Memory B cell (primary cell): ENCODE measurements around the gene EFNA5.
A peak's percentile ranks its signal among the peaks of the same experiment; 100 is the strongest.

Experiments used
- ATAC-seq: fragments of 150-1000 bp; cut with Tn5 transposase; 2 replicates; pipeline ENCODE4 v1.10.0; 2021; ENCODE audit warnings: low read depth, mild to moderate bottlenecking, moderate library complexity
- DNase-seq, 2 donors: peaks; one replicate each; pipeline ENCODE4 v3.0.0; 2022; ENCODE audit warnings: low spot score in 2 of 2
- H3K27ac Mint-ChIP-seq: one replicate; pipeline ENCODE4 v1.8.0; 2022; ENCODE audit warnings: mild to moderate bottlenecking, moderate library complexity, mixed read lengths
- H3K27me3 Mint-ChIP-seq: one replicate; pipeline ENCODE4 v1.8.0; 2022; ENCODE audit warnings: mixed read lengths
- H3K36me3 Mint-ChIP-seq: one replicate; pipeline ENCODE4 v1.8.0; 2022; ENCODE audit warnings: mild to moderate bottlenecking, mixed read lengths
- H3K4me1 Mint-ChIP-seq: one replicate; pipeline ENCODE4 v1.8.0; 2022; ENCODE audit warnings: mixed read lengths
- H3K4me3 Mint-ChIP-seq: one replicate; pipeline ENCODE4 v1.8.0; 2022; ENCODE audit warnings: mild to moderate bottlenecking, moderate library complexity, mixed read lengths
- H3K9me3 Mint-ChIP-seq: one replicate; pipeline ENCODE4 v1.8.0; 2022; ENCODE audit warnings: mixed read lengths

EFNA5 gene

DNA sequence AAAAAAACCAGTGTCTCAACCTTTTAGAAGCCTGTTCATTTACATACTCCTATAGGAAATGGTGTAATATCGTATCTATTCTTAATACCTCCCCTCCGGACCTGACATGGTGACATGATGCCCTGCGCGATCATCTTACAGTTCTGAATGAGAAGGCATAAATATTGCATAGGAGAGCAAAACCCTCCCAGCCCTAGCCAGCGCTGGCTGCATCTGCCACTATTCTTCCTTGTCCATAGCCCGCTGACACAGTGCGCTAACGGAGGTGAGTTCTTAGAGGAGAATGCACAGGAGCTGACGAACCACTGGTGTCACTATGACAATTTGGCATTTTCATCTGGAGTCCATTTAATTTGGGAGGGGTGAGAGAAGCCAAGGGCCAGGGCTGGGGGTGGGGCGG is 290.1 kb downstream of the EFNA5 start:
- Mint-ChIP-seq H3K27ac (no peak overlapping the region), H3K4me1 (no peaks in the 10 kb centered on the region), H3K9me3 (no peaks in the 10 kb centered on the region), H3K36me3 (no peaks in the 10 kb centered on the region), H3K4me3 (no peak overlapping the region), H3K27me3 (peaks cover 3% of the 10 kb centered on the region)
- ATAC-seq (no peak), DNase-seq (no peak)

GRCh38 chr5:107378218-107378899 is 292.4 kb downstream of the EFNA5 start:
- Mint-ChIP-seq H3K4me1 (peaks cover 4% of the 10 kb centered on the region), H3K27me3 (peaks cover 2% of the 10 kb centered on the region), H3K9me3 (no peaks in the 10 kb centered on the region), H3K36me3 (no peaks in the 10 kb centered on the region), H3K27ac (no peak overlapping the region), H3K4me3 (no peak overlapping the region)
- DNase-seq (no peak), ATAC-seq (no peak)

GRCh38 chr5:107377277-107377609 is 293.5 kb downstream of the EFNA5 start:
- DNase-seq (no peak), ATAC-seq (no peak)
- no peak overlapping the region for H3K27ac Mint-ChIP-seq
- no peaks in the 10 kb centered on the region for H3K9me3 Mint-ChIP-seq
- no peaks in the 10 kb centered on the region for H3K36me3 Mint-ChIP-seq
- no peak overlapping the region for H3K4me3 Mint-ChIP-seq
- peaks cover 4% of the 10 kb centered on the region for H3K4me1 Mint-ChIP-seq
- H3K27me3 Mint-ChIP-seq = peaks cover 2% of the 10 kb centered on the region

GRCh38 chr5:107376546-107377276 is 294.0 kb downstream of the EFNA5 start:
- Mint-ChIP-seq H3K27me3 (peaks cover 2% of the 10 kb centered on the region), H3K4me3 (no peak overlapping the region), H3K4me1 (peaks cover 4% of the 10 kb centered on the region), H3K36me3 (no peaks in the 10 kb centered on the region), H3K9me3 (no peaks in the 10 kb centered on the region), H3K27ac (no peak overlapping the region)
- ATAC-seq (no peak), DNase-seq (no peak)

DNA sequence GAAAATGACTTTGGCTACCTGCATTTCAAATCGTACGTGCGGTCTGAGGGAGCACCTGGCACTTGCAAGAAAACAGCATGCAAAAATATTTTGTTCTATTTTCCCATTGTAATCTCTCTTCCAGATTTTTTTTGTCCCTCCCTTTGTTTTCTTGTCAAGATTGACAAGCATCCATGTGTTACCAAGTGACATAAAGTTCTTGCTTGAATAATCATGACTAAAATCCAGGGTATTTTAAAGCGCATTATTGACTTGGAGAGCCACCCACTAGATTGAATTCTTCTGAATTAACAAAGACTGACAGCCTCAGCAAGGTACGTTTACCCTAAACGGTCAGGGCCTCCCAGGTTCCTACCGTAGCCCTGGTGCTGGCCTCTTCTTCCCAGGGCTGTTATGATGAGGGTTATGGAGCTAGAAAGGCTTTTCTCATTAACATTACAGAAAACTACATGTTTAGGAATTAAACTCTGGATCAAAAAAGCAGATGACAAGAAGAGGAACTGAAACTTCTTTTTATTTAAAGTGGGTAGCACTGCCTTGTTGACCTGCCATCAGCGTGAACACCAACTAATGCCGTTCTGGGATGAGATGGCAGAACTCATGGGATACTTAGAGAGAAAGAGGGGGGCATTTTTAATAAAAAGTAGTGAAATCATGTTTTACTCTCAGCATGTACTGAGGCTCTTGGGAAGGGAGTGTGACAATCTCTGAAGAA is 297.0 kb downstream of the EFNA5 start:
- Mint-ChIP-seq H3K4me3 (no peak overlapping the region), H3K9me3 (no peaks in the 10 kb centered on the region), H3K4me1 (peaks cover 4% of the 10 kb centered on the region), H3K36me3 (no peaks in the 10 kb centered on the region), H3K27ac (no peak overlapping the region), H3K27me3 (no peaks in the 10 kb centered on the region)
- DNase-seq (no peak), ATAC-seq (peak; percentile 44)

- no peak for DNase-seq
- peaks cover 4% of the 10 kb centered on the region for H3K4me1 Mint-ChIP-seq
- H3K27me3 Mint-ChIP-seq = no peaks in the 10 kb centered on the region
- H3K27ac Mint-ChIP-seq = no peak overlapping the region
- no peak overlapping the region for H3K4me3 Mint-ChIP-seq
- no peak for ATAC-seq
- no peaks in the 10 kb centered on the region for H3K36me3 Mint-ChIP-seq
- H3K9me3 Mint-ChIP-seq = no peaks in the 10 kb centered on the region
These were observed 297.9 kb downstream of the EFNA5 start for GRCh38 chr5:107372723-107373450.

DNA sequence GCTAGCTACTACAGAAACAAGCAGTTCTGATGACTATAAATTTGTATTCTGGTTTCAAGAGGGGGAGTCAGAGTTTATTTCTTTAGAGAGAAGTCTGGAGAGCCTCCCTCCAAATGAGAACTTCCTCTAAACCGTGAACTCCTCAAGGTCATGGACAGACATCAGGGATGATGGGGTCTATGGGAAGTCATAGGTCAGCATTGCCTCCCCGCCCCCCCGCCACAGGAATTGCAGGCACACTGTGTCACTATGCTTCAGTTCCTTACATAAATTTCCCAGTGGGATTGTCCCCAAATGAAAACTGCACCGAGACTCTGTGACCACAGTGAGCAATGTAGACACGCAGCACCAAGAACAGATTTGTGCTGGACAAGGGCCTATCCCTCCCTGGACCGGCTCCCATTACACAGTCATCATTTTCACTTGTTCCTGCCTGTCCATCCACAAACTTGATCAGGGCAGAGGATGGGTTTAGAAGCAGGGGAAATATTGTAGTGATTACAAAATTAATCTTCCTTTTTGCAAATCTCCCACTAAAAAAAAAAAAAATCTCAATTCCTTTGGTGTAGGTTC is 300.3 kb downstream of the EFNA5 start:
- no peak overlapping the region for H3K27ac Mint-ChIP-seq
- no peak overlapping the region for H3K4me3 Mint-ChIP-seq
- peaks cover 8% of the 10 kb centered on the region for H3K4me1 Mint-ChIP-seq
- no peak for ATAC-seq
- no peaks in the 10 kb centered on the region for H3K36me3 Mint-ChIP-seq
- peaks cover 2% of the 10 kb centered on the region for H3K27me3 Mint-ChIP-seq
- no peaks in the 10 kb centered on the region for H3K9me3 Mint-ChIP-seq
- no peak for DNase-seq

DNA sequence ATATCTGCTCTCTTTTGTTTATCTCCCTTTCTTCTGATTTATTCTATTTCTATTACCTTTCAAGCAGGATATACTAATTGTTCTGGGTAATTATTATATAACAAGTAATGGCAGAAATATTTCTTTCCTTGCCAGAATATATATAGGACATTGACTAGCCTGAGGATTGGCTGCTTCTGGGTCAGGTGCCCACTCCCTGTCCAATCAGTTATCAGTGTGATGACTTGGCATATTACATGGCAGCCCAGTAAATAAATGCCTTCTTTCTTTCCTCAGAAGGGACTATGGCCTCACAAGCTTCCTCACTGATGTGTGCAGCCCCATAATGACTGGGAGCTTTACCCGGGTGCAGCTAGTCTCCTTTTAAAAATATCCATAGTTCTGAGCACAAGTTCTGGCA is 301.1 kb downstream of the EFNA5 start:
- no peak overlapping the region for H3K4me3 Mint-ChIP-seq
- no peaks in the 10 kb centered on the region for H3K9me3 Mint-ChIP-seq
- ATAC-seq (no peak), DNase-seq (no peak)
- H3K27me3 Mint-ChIP-seq = peaks cover 2% of the 10 kb centered on the region
- H3K4me1 Mint-ChIP-seq = peaks cover 14% of the 10 kb centered on the region
- H3K36me3 Mint-ChIP-seq = no peaks in the 10 kb centered on the region
- no peak overlapping the region for H3K27ac Mint-ChIP-seq

GRCh38 chr5:107368615-107369014 is 302.1 kb downstream of the EFNA5 start:
- H3K4me1 Mint-ChIP-seq = peaks cover 10% of the 10 kb centered on the region
- no peak for ATAC-seq
- DNase-seq = no peak

DNA sequence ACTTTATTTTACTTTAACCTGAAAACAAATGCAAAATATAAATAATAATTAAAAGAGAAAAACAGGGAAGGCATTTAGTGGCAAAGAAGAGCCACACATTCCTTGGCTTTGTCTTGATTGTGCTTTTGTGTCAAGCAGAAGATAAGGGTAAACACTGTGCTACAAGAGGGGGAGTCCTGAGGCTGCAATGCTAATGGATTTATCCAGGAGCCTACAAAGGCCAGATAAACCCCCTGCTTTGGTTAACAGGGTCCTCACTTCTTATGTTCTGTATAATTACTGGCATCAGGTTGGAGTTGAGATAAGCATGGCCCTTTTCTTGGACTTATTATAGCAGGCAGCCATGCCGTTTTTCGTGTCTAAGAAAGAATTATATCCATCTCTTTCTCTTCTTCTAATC is 302.8 kb downstream of the EFNA5 start:
- DNase-seq (no peak), ATAC-seq (no peak)
- no peak overlapping the region for H3K4me3 Mint-ChIP-seq
- no peaks in the 10 kb centered on the region for H3K36me3 Mint-ChIP-seq
- H3K4me1 Mint-ChIP-seq = peaks cover 10% of the 10 kb centered on the region
- peaks cover 2% of the 10 kb centered on the region for H3K27me3 Mint-ChIP-seq
- no peaks in the 10 kb centered on the region for H3K9me3 Mint-ChIP-seq
- no peak overlapping the region for H3K27ac Mint-ChIP-seq

More at GRCh38 chr5:107368615-107369014, 302.1 kb downstream of the EFNA5 start:
- Mint-ChIP-seq H3K27me3 (peaks cover 2% of the 10 kb centered on the region), H3K4me3 (no peak overlapping the region), H3K9me3 (no peaks in the 10 kb centered on the region), H3K27ac (no peak overlapping the region), H3K36me3 (no peaks in the 10 kb centered on the region)

- Mint-ChIP-seq H3K27ac (no peak overlapping the region), H3K4me3 (no peak overlapping the region), H3K4me1 (peaks cover 10% of the 10 kb centered on the region), H3K27me3 (peaks cover 2% of the 10 kb centered on the region), H3K36me3 (no peaks in the 10 kb centered on the region), H3K9me3 (no peaks in the 10 kb centered on the region)
- DNase-seq (no peak), ATAC-seq (no peak)
These were observed 303.3 kb downstream of the EFNA5 start for GRCh38 chr5:107367480-107367879.

DNA sequence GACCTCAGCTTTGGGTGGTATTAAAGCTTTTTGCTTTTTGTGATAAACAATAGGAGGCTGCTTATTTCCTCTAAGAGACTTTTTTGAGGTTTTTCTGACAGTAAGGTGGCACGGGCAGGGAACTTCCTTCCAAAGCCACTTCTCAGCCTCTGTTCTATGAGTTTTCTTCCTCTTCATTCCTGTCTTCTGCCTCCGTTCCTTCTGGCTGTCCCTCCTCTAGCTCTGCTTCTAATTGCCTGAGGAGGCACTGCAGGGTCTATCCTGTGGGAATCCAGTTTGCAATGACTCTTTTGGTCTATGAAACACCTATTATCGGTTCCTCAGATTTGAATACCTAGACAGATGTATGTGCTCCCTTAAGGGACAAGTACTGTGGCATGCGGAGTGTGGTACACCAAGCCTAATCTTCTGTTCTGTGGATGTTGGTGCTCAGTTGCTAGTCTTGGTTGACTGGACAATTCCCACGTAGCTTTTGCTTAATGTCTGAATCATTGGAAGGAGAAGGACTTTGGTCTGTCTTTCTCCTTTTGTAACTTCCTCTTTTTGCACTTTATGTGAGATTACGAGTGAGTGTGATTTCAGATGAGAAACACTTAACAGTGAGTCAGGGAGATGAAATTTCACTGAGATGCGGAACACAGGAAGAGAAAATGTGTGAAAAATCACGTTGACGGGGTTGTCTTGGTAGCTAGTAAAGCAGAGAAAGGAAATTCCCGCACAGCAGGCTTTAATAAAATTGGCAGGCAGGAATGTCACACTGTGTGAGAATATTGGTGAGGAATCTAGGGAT is 305.2 kb downstream of the EFNA5 start:
- no peak for DNase-seq
- Mint-ChIP-seq H3K4me1 (peaks cover 10% of the 10 kb centered on the region), H3K4me3 (no peak overlapping the region), H3K27me3 (peaks cover 2% of the 10 kb centered on the region), H3K27ac (no peak overlapping the region), H3K36me3 (no peaks in the 10 kb centered on the region), H3K9me3 (no peaks in the 10 kb centered on the region)
- no peak for ATAC-seq
